Psoas muscle (tissue), 8 donors: ENCODE data around the gene TTN. TPM values are rescaled to one million over a fixed set of nuclear protein-coding genes. Genes with fewer than 3 reads are reported as not detected.

Experiments used
- ATAC-seq, 4 donors: fragments of 200-7000 bp; cut with Tn5 transposase; one replicate each; pipeline ENCODE4 v1.9.1; 2020; ENCODE audit warnings: moderate library complexity in 3 of 4, mild to moderate bottlenecking in 2 of 4
- DNase-seq, 2 donors: peaks; one replicate each; pipeline ENCODE4 v3.0.0-alpha.2; 2020
- H3K27ac ChIP-seq: fragments of 200-600 bp; one replicate; pipeline ENCODE4 v1.8.0; 2022
- H3K27me3 ChIP-seq, 3 donors: fragments of 200-600 bp in 1 of 3; one replicate each; pipeline versions ENCODE4 v1.6.1 to v1.8.0; 2013 to 2022; ENCODE audit warnings: low read length in 2 of 3, mild to moderate bottlenecking in 2 of 3, moderate library complexity in 1 of 3; ENCODE audit not compliant: insufficient read depth in 3 of 3
- H3K36me3 ChIP-seq, 2 donors: fragments of 200-600 bp in 1 of 2; one replicate each; pipeline versions ENCODE4 v1.6.1 to v1.8.0; 2013 to 2022; ENCODE audit warnings: low read depth in 1 of 2, mild to moderate bottlenecking in 1 of 2, moderate library complexity in 1 of 2; ENCODE audit not compliant: insufficient read depth in 1 of 2
- H3K4me1 ChIP-seq: fragments of 200-600 bp; one replicate; pipeline ENCODE4 v1.8.0; 2022
- H3K4me3 ChIP-seq: fragments of 200-600 bp; one replicate; pipeline ENCODE4 v1.8.0; 2022; ENCODE audit warnings: mild to moderate bottlenecking
- H3K9me3 ChIP-seq: fragments of 200-600 bp; one replicate; pipeline ENCODE4 v1.8.0; 2022
- CTCF ChIP-seq: fragments of 200-600 bp; IDR thresholded peaks from one replicate; pipeline ENCODE4 v1.8.0; 2022; ENCODE audit warnings: antibody characterized with exemption
- WGBS, 3 donors: extraction: QIAGEN DNeasy Blood & Tissue Kit; methylation state at CpG; one replicate each; pipeline versions ENCODE4 v1.1.6 to v1.1.7; 2013; 5-methylcytosine and 5-hydroxymethylcytosine counted together
- intact Hi-C, 2 donors: fragments of 100-400 bp; cut with DNase I; formaldehyde crosslinking; loops; one replicate each; pipeline versions ENCODE4 v1.11.0 to v1.14.2; 2022
- polyA plus RNA-seq, 3 donors: library from polyadenylated mRNA; stranded (reverse); fragments of 200-250 nt; gene quantifications; one replicate each; pipeline ENCODE4 v1.2.3, GENCODE V29; 2013
- total RNA-seq, 4 donors: library from RNA; stranded (reverse); fragmentation: NEBNext Ultra II Directional in 2 of 4; extraction: Animal tissue kit (Norgen Biotek cat#: 25700) in 2 of 4; gene quantifications; one replicate each; pipeline versions ENCODE4 v1.2.1 to v1.2.4, GENCODE V29; 2021 to 2023
- donor health status: healthy with polysubstance abuse.
- donor health status: DM: no; HTN: no; CAD: no; lungs with moderate emphysema.
- donor health status: Bipolar disorder and iron deficiency.
- donor health status: healthy.
- donor health status: DM: yes; HTN: yes; CAD: no.
- donor health status: DM: no; HTN: no; CAD: no.
- donor health status: DM: no; HTN: no; CAD: no.
- donor health status: DM: yes; HTN: yes; CAD: no.

Gene TTN
- total and polyA plus RNA-seq, 7 donors: 137 to 7,650 (median 4,462) TPM

GRCh38 chr2:178825183-178825582, 18.0 kb upstream of the TTN start:
- H3K27ac ChIP-seq: peak overlapping the region; percentile 24
- H3K27me3 ChIP-seq: no peaks in the 10 kb centered on the region
- H3K4me3 ChIP-seq: no peak overlapping the region
- 44 to 81% (median 48%) methylated on average over 1 of the region's 1 CpG for WGBS, 3 donors
- H3K9me3 ChIP-seq: no peaks in the 10 kb centered on the region
- H3K4me1 ChIP-seq: peaks cover 34% of the 10 kb centered on the region
- TF ChIP-seq CTCF: no peak
- DNase-seq: no peak
- no peaks in the 10 kb centered on the region for H3K36me3 ChIP-seq
- no peak for ATAC-seq
- intact Hi-C loops: no loop called here

- Histone ChIP-seq H3K36me3 (no peaks in the 10 kb centered on the region), H3K9me3 (no peaks in the 10 kb centered on the region), H3K4me3 (peak overlapping the region; percentile 14), H3K4me1 (peaks cover 30% of the 10 kb centered on the region), H3K27ac (peak overlapping the region; percentile 24), H3K27me3 (no peaks in the 10 kb centered on the region)
- ATAC-seq (peak; percentile 53 to 75 (median 55)), DNase-seq (peak in 1 of 2 donors; percentile 58)
- no peak for TF ChIP-seq CTCF
- intact Hi-C loops: no loop called here
- WGBS, 3 donors: 30 to 50% (median 31%) methylated on average over 7 of the region's 7 CpGs
Measured at GRCh38 chr2:178824181-178824580, 17.0 kb upstream of the TTN start.

GRCh38 chr2:178819992-178820391, 12.8 kb upstream of the TTN start:
- peak; percentile 86 to 92 (median 89) for ATAC-seq
- Histone ChIP-seq H3K4me1 (peaks cover 20% of the 10 kb centered on the region), H3K36me3 (no peaks in the 10 kb centered on the region), H3K27me3 (no peaks in the 10 kb centered on the region), H3K4me3 (peak overlapping the region; percentile 58), H3K27ac (peak overlapping the region; percentile 84), H3K9me3 (no peaks in the 10 kb centered on the region)
- WGBS, 3 donors: 6 to 14% (median 7%) methylated on average over 4 of the region's 4 CpGs
- intact Hi-C loops: no loop called here
- TF ChIP-seq CTCF: no peak
- DNase-seq: no peak

GRCh38 chr2:178819147-178819875, 12.1 kb upstream of the TTN start:
- TF ChIP-seq CTCF: peak; percentile 12
- Histone ChIP-seq H3K4me3 (peak overlapping the region; percentile 58), H3K27ac (peak overlapping the region; percentile 84), H3K27me3 (no peaks in the 10 kb centered on the region), H3K9me3 (no peaks in the 10 kb centered on the region), H3K4me1 (peaks cover 20% of the 10 kb centered on the region), H3K36me3 (no peaks in the 10 kb centered on the region)
- ATAC-seq: peak; percentile 57 to 70 (median 64)
- intact Hi-C loops: no loop called here
- no peak for DNase-seq
- WGBS, 3 donors: 78 to 87% (median 82%) methylated on average over 1 of the region's 1 CpG
